Activated naive CD4-positive, alpha-beta T cell treated with anti-CD3 and anti-CD28 coated beads, Interleukin-2, amount 10 ng/mL, durations not matched to agents 7 days and 5 days (primary cell): ENCODE results near the gene GSKIP.

ENCODE experiments used
- CTCF ChIA-PET: fragments of 350-600 bp; sonication (Branson Sonifier 250); formaldehyde crosslinking; loops from one replicate; lab custom pipeline; 2021; ENCODE audit warnings: antibody characterized with exemption; lab: Charles Lee
- DNase-seq: peaks from one replicate; pipeline ENCODE4 v3.0.0-alpha.2; 2020
- H3K27ac Mint-ChIP-seq: one replicate; pipeline ENCODE4 v1.8.0; 2021; ENCODE audit warnings: mild to moderate bottlenecking, moderate library complexity, mixed read lengths
- H3K27me3 Mint-ChIP-seq: one replicate; pipeline ENCODE4 v1.8.0; 2021; ENCODE audit warnings: mild to moderate bottlenecking, mixed read lengths
- H3K36me3 Mint-ChIP-seq: one replicate; pipeline ENCODE4 v1.8.0; 2021; ENCODE audit warnings: mixed read lengths
- H3K4me1 Mint-ChIP-seq: one replicate; pipeline ENCODE4 v1.8.0; 2021; ENCODE audit warnings: mixed read lengths
- H3K4me3 Mint-ChIP-seq: one replicate; pipeline ENCODE4 v1.8.0; 2021; ENCODE audit warnings: mild to moderate bottlenecking, moderate library complexity, mixed read lengths
- H3K9me3 Mint-ChIP-seq: one replicate; pipeline ENCODE4 v1.8.0; 2021; ENCODE audit warnings: mixed read lengths

The GSKIP gene

DNA sequence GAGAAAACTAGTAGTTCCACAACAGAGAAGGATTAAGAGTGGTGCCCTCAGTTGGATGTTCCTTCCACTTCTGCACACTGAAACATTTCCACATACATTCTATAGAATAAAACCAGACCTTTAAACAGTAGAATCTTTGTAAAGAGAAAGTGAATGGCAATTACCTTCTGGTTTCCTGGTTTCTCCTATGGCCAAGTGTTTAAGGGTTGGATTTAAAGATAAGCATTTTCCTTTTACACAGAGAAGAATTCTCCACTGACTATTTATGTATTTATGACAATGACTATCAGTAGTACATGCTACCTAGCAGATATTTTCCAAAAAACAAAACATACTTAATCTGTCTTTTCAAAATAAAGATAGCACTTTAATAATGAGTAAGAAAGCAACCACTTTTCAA lies 3.4 kb upstream of the GSKIP start:
- peaks cover 33% of the 10 kb centered on the region for H3K4me1 Mint-ChIP-seq
- no peak for DNase-seq
- CTCF ChIA-PET = no interaction called here
- H3K36me3 Mint-ChIP-seq = peaks cover 10% of the 10 kb centered on the region
- H3K9me3 Mint-ChIP-seq = no peaks in the 10 kb centered on the region
- H3K27ac Mint-ChIP-seq = no peak overlapping the region
- no peaks in the 10 kb centered on the region for H3K27me3 Mint-ChIP-seq
- H3K4me3 Mint-ChIP-seq = no peak overlapping the region

DNA sequence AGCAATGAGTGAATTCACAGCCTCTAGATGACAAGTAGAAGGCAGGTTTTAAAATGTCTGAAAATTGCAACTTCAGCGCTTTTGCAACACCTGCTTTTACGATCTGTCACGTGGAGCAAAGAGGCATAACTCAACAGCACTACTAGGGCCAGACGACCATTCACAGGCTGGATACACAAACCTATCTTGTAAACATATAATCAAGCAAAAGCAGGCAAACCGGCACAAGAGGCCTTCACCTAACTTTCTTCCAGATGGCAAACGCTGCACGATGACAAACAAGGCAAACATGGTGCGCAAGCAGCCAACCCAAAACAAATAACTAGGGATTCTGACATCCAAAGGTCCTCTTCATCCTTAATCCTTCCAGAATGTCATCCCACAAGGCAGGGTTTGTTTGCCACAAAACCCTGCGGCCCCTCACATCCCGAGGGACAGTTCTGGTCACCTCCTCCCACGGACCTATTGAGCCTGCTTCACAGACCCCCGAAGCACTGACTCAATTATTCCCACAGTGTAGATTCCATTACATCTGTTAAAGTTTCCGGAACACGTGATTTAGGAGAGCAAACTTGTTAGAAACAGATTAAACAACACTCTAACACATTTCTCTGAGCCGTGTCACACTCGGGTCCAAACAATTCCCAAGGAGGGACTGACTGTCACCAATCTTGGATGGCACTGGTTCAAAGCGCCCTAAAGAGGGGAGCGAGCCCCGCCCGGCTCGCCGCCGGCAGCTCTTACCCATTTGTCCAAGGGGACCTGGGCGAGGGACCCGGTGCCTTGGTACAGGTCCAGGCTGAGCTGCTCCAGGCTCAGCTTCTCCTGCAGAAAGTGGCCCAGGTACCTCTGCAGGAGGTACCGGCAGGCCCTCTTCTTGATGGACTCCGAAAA lies 1.0 kb upstream of the GSKIP start:
- DNase-seq = peak; percentile 70
- no peaks in the 10 kb centered on the region for H3K27me3 Mint-ChIP-seq
- peak overlapping the region; percentile 87 for H3K27ac Mint-ChIP-seq
- peak overlapping the region; percentile 76 for H3K4me3 Mint-ChIP-seq
- H3K4me1 Mint-ChIP-seq = peaks cover 43% of the 10 kb centered on the region
- H3K9me3 Mint-ChIP-seq = no peaks in the 10 kb centered on the region
- CTCF ChIA-PET = interaction anchor here (0.6 kb wide), 1 partner anchor 1352 kb away, joined by 4 read pairs; no protein-coding TSS in a partner anchor
- peaks cover 11% of the 10 kb centered on the region for H3K36me3 Mint-ChIP-seq

GRCh38 chr14:96363751-96364336 lies 518 bp downstream of the GSKIP start:
- Mint-ChIP-seq H3K4me1 (peaks cover 48% of the 10 kb centered on the region), H3K4me3 (peak overlapping the region; percentile 87), H3K27ac (peak overlapping the region; percentile 85), H3K9me3 (no peaks in the 10 kb centered on the region), H3K27me3 (no peaks in the 10 kb centered on the region), H3K36me3 (peaks cover 13% of the 10 kb centered on the region)
- CTCF ChIA-PET = no interaction called here
- DNase-seq = peak; percentile 58

DNA sequence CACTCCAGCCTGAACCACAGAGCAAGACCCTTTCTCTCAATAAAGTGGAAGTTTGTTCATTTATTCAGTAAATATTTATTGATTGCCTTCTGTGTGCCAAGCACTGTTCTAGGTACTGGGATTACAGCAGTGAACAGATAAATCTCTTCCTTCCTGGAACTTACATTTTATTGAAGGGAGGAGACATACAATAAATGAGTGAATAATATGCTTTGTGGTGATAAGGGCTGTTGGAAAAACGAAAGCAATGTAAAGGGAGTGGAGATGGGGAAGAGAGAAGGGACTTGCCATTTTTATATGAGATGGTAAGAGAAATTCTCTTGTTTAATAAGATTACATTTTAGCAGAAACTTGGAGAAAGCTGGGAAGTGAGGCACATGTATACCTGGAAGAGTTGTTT lies 1.6 kb downstream of the GSKIP start:
- no peak for DNase-seq
- Mint-ChIP-seq H3K36me3 (peaks cover 17% of the 10 kb centered on the region), H3K9me3 (no peaks in the 10 kb centered on the region), H3K27me3 (no peaks in the 10 kb centered on the region), H3K27ac (no peak overlapping the region), H3K4me3 (peak overlapping the region; percentile 87), H3K4me1 (peaks cover 42% of the 10 kb centered on the region)
- CTCF ChIA-PET = interaction anchor here (1.0 kb wide), 1 partner anchor 12 kb away, joined by 4 read pairs; no protein-coding TSS in a partner anchor

DNA sequence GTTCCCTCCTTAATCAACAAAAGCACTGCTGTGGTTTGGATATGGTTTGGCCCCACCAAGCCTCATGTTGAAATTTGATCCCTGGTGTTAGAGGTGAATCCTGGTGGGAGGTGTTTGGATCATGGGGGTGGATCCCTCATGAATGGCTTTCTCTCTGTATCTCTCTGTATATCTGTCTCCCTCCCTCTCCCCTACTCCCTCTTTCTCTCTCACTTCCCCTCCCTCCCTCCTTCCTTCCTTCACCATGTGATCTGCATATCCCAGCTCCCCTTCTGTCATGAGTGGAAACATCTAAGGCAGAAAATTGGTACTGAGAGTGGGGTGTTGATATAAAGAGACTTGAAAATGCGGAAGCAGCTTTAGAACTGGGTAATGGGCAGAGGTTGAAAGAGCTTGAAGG lies 5.2 kb downstream of the GSKIP start:
- H3K27me3 Mint-ChIP-seq = no peaks in the 10 kb centered on the region
- CTCF ChIA-PET = no interaction called here

DNA sequence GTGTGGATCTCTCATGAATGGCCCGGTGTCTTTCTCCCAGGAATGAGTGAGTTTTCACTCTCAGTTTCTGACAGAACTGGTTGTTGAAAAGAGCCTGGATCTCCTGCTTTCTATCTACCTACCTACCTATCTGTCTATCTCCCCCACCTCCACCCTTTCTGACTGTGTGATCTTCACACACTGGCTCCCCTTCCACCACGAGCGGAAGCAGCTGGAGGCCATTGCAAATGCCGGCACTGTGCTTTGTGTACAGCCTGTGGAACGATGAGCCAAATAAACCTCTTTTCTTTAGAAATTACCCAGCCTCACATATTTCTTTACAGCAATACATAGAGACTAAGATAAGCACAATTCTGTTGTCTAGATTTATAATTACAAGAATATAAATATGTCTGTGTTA lies 7.2 kb downstream of the GSKIP start:
- H3K36me3 Mint-ChIP-seq = peaks cover 18% of the 10 kb centered on the region
- CTCF ChIA-PET = no interaction called here
- no peak overlapping the region for H3K4me3 Mint-ChIP-seq
- H3K4me1 Mint-ChIP-seq = peaks cover 10% of the 10 kb centered on the region
- no peaks in the 10 kb centered on the region for H3K27me3 Mint-ChIP-seq
- DNase-seq = no peak
- H3K9me3 Mint-ChIP-seq = no peaks in the 10 kb centered on the region
- H3K27ac Mint-ChIP-seq = no peak overlapping the region

More for the DNA sequence above, 5.2 kb downstream of the GSKIP start:
- Mint-ChIP-seq H3K9me3 (no peaks in the 10 kb centered on the region), H3K27ac (no peak overlapping the region), H3K36me3 (peaks cover 18% of the 10 kb centered on the region), H3K4me3 (no peak overlapping the region), H3K4me1 (peaks cover 25% of the 10 kb centered on the region)
- DNase-seq = no peak

DNA sequence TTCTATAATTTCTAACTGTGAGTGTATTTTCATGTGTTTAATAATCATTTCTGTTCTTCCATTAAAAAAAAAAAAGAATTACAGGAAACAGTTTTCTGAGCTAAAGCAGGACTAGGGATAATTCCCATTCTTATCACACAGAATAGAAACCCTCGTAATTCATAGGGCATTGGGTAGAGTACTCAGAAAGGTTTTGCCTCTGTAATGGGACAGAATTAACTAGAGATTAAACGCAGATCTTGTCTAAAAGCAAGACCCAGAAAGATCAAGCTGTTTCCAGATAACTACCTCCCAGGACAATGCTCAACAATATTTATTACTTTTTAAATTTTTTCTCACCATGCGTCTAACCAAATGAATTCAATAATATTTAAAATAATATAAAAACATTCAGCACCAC lies 10.2 kb downstream of the GSKIP start:
- no peak overlapping the region for H3K4me3 Mint-ChIP-seq
- H3K9me3 Mint-ChIP-seq = no peaks in the 10 kb centered on the region
- H3K27ac Mint-ChIP-seq = no peak overlapping the region
- CTCF ChIA-PET = no interaction called here
- DNase-seq = no peak
- H3K27me3 Mint-ChIP-seq = no peaks in the 10 kb centered on the region
- peaks cover 13% of the 10 kb centered on the region for H3K36me3 Mint-ChIP-seq
- H3K4me1 Mint-ChIP-seq = peaks cover 3% of the 10 kb centered on the region

- H3K36me3 Mint-ChIP-seq = peaks cover 10% of the 10 kb centered on the region
- no peaks in the 10 kb centered on the region for H3K27me3 Mint-ChIP-seq
- no peaks in the 10 kb centered on the region for H3K9me3 Mint-ChIP-seq
- H3K27ac Mint-ChIP-seq = no peak overlapping the region
- no peak for DNase-seq
- H3K4me1 Mint-ChIP-seq = peaks cover 7% of the 10 kb centered on the region
- CTCF ChIA-PET = no interaction called here
- H3K4me3 Mint-ChIP-seq = no peak overlapping the region
These were observed 12.8 kb downstream of the GSKIP start for GRCh38 chr14:96376093-96376492.

DNA sequence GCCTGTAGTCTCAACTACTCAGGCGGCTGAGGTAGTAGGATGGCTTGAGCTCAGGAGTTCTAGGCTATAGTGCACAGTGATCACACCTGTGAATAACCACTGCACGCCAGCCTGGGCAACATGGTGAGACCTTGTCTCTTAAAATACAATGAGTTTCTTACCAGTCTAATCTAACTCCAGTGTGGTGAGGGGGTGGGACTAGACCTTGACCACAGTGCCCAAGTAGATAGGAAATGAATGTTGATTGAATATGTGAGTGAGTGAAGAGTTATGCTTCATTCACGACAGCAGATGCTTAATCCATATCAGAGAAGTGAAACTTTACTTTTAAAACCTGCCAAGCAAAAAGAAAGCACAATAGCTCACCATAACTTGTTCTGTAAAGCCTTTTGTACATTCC lies 17.4 kb downstream of the GSKIP start:
- CTCF ChIA-PET = no interaction called here
- H3K36me3 Mint-ChIP-seq = peaks cover 14% of the 10 kb centered on the region
- H3K27ac Mint-ChIP-seq = no peak overlapping the region
- H3K4me1 Mint-ChIP-seq = peaks cover 7% of the 10 kb centered on the region
- no peak for DNase-seq
- no peaks in the 10 kb centered on the region for H3K9me3 Mint-ChIP-seq
- H3K4me3 Mint-ChIP-seq = no peak overlapping the region
- no peaks in the 10 kb centered on the region for H3K27me3 Mint-ChIP-seq

- CTCF ChIA-PET = no interaction called here
- H3K9me3 Mint-ChIP-seq = no peaks in the 10 kb centered on the region
- peaks cover 19% of the 10 kb centered on the region for H3K36me3 Mint-ChIP-seq
These were observed 20.1 kb downstream of the GSKIP start for GRCh38 chr14:96383445-96383844.

DNA sequence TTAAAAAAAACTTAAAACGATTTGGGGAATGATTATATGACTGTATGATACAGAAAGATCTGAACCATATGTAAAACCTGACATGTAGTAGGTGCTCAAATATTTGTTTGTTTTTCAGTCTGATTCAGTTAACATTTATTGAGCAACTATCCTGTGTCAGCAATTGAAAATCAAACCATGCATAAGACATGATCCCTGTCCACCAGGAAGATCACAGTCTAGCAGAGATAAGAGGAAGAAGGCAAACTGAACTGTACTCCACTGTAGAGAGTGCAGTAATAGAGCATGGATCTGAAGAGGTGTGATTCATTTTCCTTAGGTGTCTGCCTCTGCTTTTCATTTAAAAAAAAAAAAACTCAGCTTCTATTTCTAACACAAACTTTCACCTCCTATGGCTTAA lies 20.7 kb downstream of the GSKIP start:
- H3K27me3 Mint-ChIP-seq = peaks cover 2% of the 10 kb centered on the region

More at GRCh38 chr14:96383445-96383844, 20.1 kb downstream of the GSKIP start:
- H3K4me1 Mint-ChIP-seq = peaks cover 7% of the 10 kb centered on the region
- H3K4me3 Mint-ChIP-seq = no peak overlapping the region
- DNase-seq = no peak
- H3K27me3 Mint-ChIP-seq = no peaks in the 10 kb centered on the region
- H3K27ac Mint-ChIP-seq = no peak overlapping the region

DNA sequence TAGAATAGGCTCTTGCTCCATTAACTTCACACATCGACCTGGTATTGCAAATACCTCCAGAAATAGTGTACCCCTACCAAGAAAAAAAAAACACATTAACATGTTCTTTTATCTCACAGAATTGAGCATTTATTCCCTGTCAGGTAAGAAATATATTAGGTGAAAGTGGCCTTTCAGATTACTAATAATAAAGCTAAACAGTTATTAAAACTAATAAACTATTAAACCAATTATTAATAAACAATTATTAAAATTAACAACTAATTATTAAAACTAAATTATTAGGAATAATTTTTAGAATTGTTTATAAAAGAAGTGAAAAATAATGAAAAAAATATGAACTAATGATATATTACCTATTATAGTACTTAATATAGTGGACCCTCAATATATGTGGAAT lies 21.4 kb downstream of the GSKIP start:
- peaks cover 7% of the 10 kb centered on the region for H3K4me1 Mint-ChIP-seq
- no peak for DNase-seq
- no peaks in the 10 kb centered on the region for H3K9me3 Mint-ChIP-seq
- H3K27me3 Mint-ChIP-seq = peaks cover 3% of the 10 kb centered on the region
- CTCF ChIA-PET = no interaction called here
- peaks cover 20% of the 10 kb centered on the region for H3K36me3 Mint-ChIP-seq
- H3K4me3 Mint-ChIP-seq = no peak overlapping the region
- no peak overlapping the region for H3K27ac Mint-ChIP-seq

More for the DNA sequence above, 20.7 kb downstream of the GSKIP start:
- no peak overlapping the region for H3K27ac Mint-ChIP-seq
- no peaks in the 10 kb centered on the region for H3K9me3 Mint-ChIP-seq
- peaks cover 19% of the 10 kb centered on the region for H3K36me3 Mint-ChIP-seq
- H3K4me3 Mint-ChIP-seq = no peak overlapping the region
- no peak for DNase-seq
- CTCF ChIA-PET = no interaction called here
- H3K4me1 Mint-ChIP-seq = peaks cover 7% of the 10 kb centered on the region

DNA sequence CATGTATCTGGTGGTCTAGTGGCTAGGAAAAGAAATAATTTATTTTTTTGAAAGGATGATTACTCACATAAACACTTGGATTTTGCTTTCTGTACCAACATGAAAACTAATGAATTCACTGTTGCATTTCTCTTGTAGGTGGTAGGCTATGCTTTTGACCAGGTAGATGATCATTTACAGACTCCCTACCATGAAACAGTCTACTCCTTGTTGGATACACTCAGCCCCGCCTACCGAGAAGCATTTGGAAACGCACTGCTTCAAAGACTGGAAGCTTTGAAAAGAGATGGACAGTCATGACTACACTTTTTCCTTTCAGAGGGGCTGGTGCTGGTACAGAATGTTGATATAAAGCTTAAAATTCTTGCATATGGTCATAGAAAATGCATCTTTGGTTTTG lies 22.1 kb downstream of the GSKIP start:
- no peak for DNase-seq
- H3K4me3 Mint-ChIP-seq = no peak overlapping the region
- peaks cover 9% of the 10 kb centered on the region for H3K4me1 Mint-ChIP-seq
- H3K27me3 Mint-ChIP-seq = peaks cover 7% of the 10 kb centered on the region
- H3K36me3 Mint-ChIP-seq = peaks cover 20% of the 10 kb centered on the region
- H3K9me3 Mint-ChIP-seq = no peaks in the 10 kb centered on the region
- no peak overlapping the region for H3K27ac Mint-ChIP-seq
- CTCF ChIA-PET = no interaction called here

DNA sequence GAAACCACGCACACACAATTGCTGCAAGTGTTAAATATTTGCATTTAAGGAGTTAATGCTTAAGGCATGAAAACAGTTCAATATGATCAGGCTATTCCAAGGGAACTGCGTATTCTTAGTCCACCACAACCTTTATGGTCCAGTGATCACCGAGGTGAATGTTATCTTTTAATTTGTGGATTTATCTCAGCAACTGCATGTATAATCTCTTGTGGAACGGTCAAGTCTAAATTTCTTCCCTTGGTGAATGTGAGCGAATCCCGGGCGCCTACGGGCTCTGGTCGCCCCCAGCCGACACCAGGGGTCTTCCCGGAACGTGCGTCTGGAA lies 27.6 kb downstream of the GSKIP start:
- DNase-seq = no peak
- Mint-ChIP-seq H3K9me3 (no peaks in the 10 kb centered on the region), H3K27ac (peak overlapping the region; percentile 84), H3K4me3 (peak overlapping the region; percentile 85), H3K36me3 (peaks cover 7% of the 10 kb centered on the region), H3K27me3 (peaks cover 31% of the 10 kb centered on the region), H3K4me1 (peaks cover 19% of the 10 kb centered on the region)
- CTCF ChIA-PET = no interaction called here
